Astrocyte (in vitro differentiated cells and primary cell): Measurements from ENCODE around the gene MYO3B. TPM values are rescaled to one million over a fixed set of nuclear protein-coding genes. Genes with fewer than 3 reads are reported as not detected.

Experiments
- DNase-seq: peaks from one replicate; pipeline ENCODE4 v3.0.0-alpha.2; 2010; ENCODE audit warnings: low read depth
- FAIRE-seq: peaks from 2 replicates; lab custom pipeline; 2011; peaks lifted over from hg19 to GRCh38; lab: Jason Lieb, UNC
- H2AFZ ChIP-seq: 2 replicates; pipeline ENCODE4 v1.6.0; 2012; ENCODE audit warnings: low read depth, low read length, inconsistent platforms
- H3K27ac ChIP-seq: 2 replicates; pipeline ENCODE4 v1.5.1; 2011; ENCODE audit warnings: low read depth, low read length, inconsistent platforms
- H3K27me3 ChIP-seq: 2 replicates; pipeline ENCODE4 v1.6.0; 2011; ENCODE audit warnings: low read length, inconsistent platforms; ENCODE audit not compliant: insufficient read depth
- H3K36me3 ChIP-seq: 2 replicates; pipeline ENCODE4 v1.5.1; 2011; ENCODE audit warnings: low read length, inconsistent platforms; ENCODE audit not compliant: insufficient read depth
- H3K4me1 ChIP-seq: 2 replicates; pipeline ENCODE4 v1.5.1; 2011; ENCODE audit warnings: low read length, inconsistent platforms; ENCODE audit not compliant: insufficient read depth
- H3K4me2 ChIP-seq: 2 replicates; pipeline ENCODE4 v1.6.0; 2012; ENCODE audit warnings: low read length, inconsistent platforms
- H3K4me3 ChIP-seq: 2 replicates; pipeline ENCODE4 v1.5.1; 2011; ENCODE audit warnings: low read depth, mild to moderate bottlenecking, low read length, inconsistent platforms; ENCODE audit not compliant: insufficient read depth
- H3K79me2 ChIP-seq: 2 replicates; pipeline ENCODE4 v1.6.0; 2012; ENCODE audit warnings: mild to moderate bottlenecking, low read length, inconsistent platforms; ENCODE audit not compliant: insufficient read depth
- H3K9ac ChIP-seq: 2 replicates; pipeline ENCODE4 v1.6.0; 2012; ENCODE audit warnings: mild to moderate bottlenecking, low read length, inconsistent platforms
- H3K9me3 ChIP-seq: 2 replicates; pipeline ENCODE4 v1.5.1; 2012; ENCODE audit warnings: low read depth, mild to moderate bottlenecking, low read length, inconsistent platforms; ENCODE audit not compliant: insufficient read depth
- H4K20me1 ChIP-seq: 2 replicates; pipeline ENCODE4 v1.6.0; 2012; ENCODE audit warnings: low read length, inconsistent platforms; ENCODE audit not compliant: insufficient read depth
- H3K27ac Mint-ChIP-seq: one replicate; pipeline ENCODE4 v1.8.0; 2021; ENCODE audit warnings: mild to moderate bottlenecking, mixed read lengths; ENCODE audit not compliant: unreplicated experiment
- H3K27me3 Mint-ChIP-seq: one replicate; pipeline ENCODE4 v1.8.0; 2021; ENCODE audit warnings: low read depth, mixed read lengths; ENCODE audit not compliant: unreplicated experiment
- H3K36me3 Mint-ChIP-seq: one replicate; pipeline ENCODE4 v1.8.0; 2021; ENCODE audit warnings: low read depth, mixed read lengths; ENCODE audit not compliant: unreplicated experiment
- H3K4me1 Mint-ChIP-seq: one replicate; pipeline ENCODE4 v1.8.0; 2021; ENCODE audit warnings: low read depth, mixed read lengths; ENCODE audit not compliant: unreplicated experiment
- H3K4me3 Mint-ChIP-seq: one replicate; pipeline ENCODE4 v1.8.0; 2021; ENCODE audit warnings: mild to moderate bottlenecking, moderate library complexity, mixed read lengths; ENCODE audit not compliant: unreplicated experiment
- H3K9me3 Mint-ChIP-seq: one replicate; pipeline ENCODE4 v1.8.0; 2021; ENCODE audit warnings: mild to moderate bottlenecking, mixed read lengths; ENCODE audit not compliant: unreplicated experiment
- CTCF ChIP-seq: IDR thresholded peaks from 2 replicates; pipeline ENCODE4 v1.5.1; 2011; ENCODE audit warnings: low read depth, mild to moderate bottlenecking, inconsistent platforms, low read length, moderate library complexity; ENCODE audit not compliant: insufficient read depth
- EZH2 ChIP-seq: IDR thresholded peaks from 2 replicates; pipeline ENCODE4 v1.6.1; 2012; ENCODE audit warnings: mild to moderate bottlenecking, low read length, inconsistent platforms; ENCODE audit not compliant: insufficient read depth
- total RNA-seq: library from RNA; stranded (reverse); gene quantifications from 2 replicates; pipeline ENCODE4 v1.2.1, GENCODE V29; 2021

MYO3B gene
- total RNA-seq, 1 donor from 2014 or later = not detected

- H3K4me1 Mint-ChIP-seq = no peaks in the 10 kb centered on the region
- Histone ChIP-seq H3K4me1 (no peaks in the 10 kb centered on the region), H3K4me2 (no peak overlapping the region), H2AFZ (no peak overlapping the region), H4K20me1 (no peaks in the 10 kb centered on the region), H3K36me3 (no peaks in the 10 kb centered on the region), H3K27me3 (no peaks in the 10 kb centered on the region), H3K27ac (no peak overlapping the region), H3K9me3 (no peaks in the 10 kb centered on the region), H3K9ac (no peak overlapping the region), H3K79me2 (no peaks in the 10 kb centered on the region), H3K4me3 (no peak overlapping the region)
- no peaks in the 10 kb centered on the region for H3K36me3 Mint-ChIP-seq
- TF ChIP-seq CTCF (no peak), EZH2 (no peak)
- H3K27ac Mint-ChIP-seq = no peak overlapping the region
- H3K4me3 Mint-ChIP-seq = no peak overlapping the region
- H3K27me3 Mint-ChIP-seq = no peaks in the 10 kb centered on the region
- DNase-seq = no peak
- peaks cover 3% of the 10 kb centered on the region for H3K9me3 Mint-ChIP-seq
- FAIRE-seq = no peak
These were observed 121.0 kb downstream of the MYO3B start for GRCh38 chr2:170298861-170299429.

- no peak overlapping the region for H3K27ac Mint-ChIP-seq
These were observed 123.0 kb downstream of the MYO3B start for GRCh38 chr2:170300993-170301392.

More at GRCh38 chr2:170300993-170301392, 123.0 kb downstream of the MYO3B start:
- no peak overlapping the region for H3K9ac ChIP-seq
- H3K79me2 ChIP-seq = no peaks in the 10 kb centered on the region
- no peak overlapping the region for H3K4me2 ChIP-seq
- H3K4me3 ChIP-seq = no peak overlapping the region
- H3K9me3 Mint-ChIP-seq = peaks cover 2% of the 10 kb centered on the region
- no peaks in the 10 kb centered on the region for H3K9me3 ChIP-seq
- H3K27me3 Mint-ChIP-seq = no peaks in the 10 kb centered on the region
- H3K27me3 ChIP-seq = no peaks in the 10 kb centered on the region
- no peaks in the 10 kb centered on the region for H3K4me1 Mint-ChIP-seq
- no peak overlapping the region for H3K4me3 Mint-ChIP-seq
- no peaks in the 10 kb centered on the region for H3K36me3 ChIP-seq
- H4K20me1 ChIP-seq = no peaks in the 10 kb centered on the region
- no peak overlapping the region for H3K27ac ChIP-seq
- DNase-seq (no peak), FAIRE-seq (no peak)
- no peaks in the 10 kb centered on the region for H3K4me1 ChIP-seq
- H2AFZ ChIP-seq = no peak overlapping the region
- no peaks in the 10 kb centered on the region for H3K36me3 Mint-ChIP-seq
- no peak for TF ChIP-seq EZH2
- no peak for TF ChIP-seq CTCF
